B cell (primary cell): ENCODE data around the gene SEC14L1. TPM values are rescaled to one million over a fixed set of nuclear protein-coding genes. Genes with fewer than 3 reads are reported as not detected.
"Not testable (repeated sequence)": the region's sequence is repeated elsewhere in the genome, so short reads cannot be mapped to it uniquely, and the experiment has no call there.

ENCODE experiments used
- ATAC-seq: fragments of 200-7000 bp; cut with Tn5 transposase; one replicate; pipeline ENCODE4 v1.10.0; 2021; ENCODE audit warnings: low read depth, mild to moderate bottlenecking, moderate number of reproducible peaks, moderate library complexity
- CTCF ChIA-PET: fragments of 350-600 bp; sonication (Branson Sonifier 250); formaldehyde crosslinking; loops from one replicate; lab custom pipeline; 2021; ENCODE audit warnings: antibody characterized with exemption, inconsistent platforms; lab: Charles Lee
- POLR2A ChIA-PET: fragments of 350-600 bp; sonication (Branson Sonifier 250); formaldehyde crosslinking; loops from one replicate; lab custom pipeline; 2021; ENCODE audit warnings: antibody characterized with exemption; lab: Charles Lee
- DNase-seq: peaks from one replicate; pipeline ENCODE4 v3.0.0; 2013
- H2AFZ ChIP-seq: 2 replicates; pipeline ENCODE4 v1.6.1; 2012; ENCODE audit warnings: mild to moderate bottlenecking, low read depth, low read length; ENCODE audit not compliant: insufficient read depth, poor library complexity, severe bottlenecking
- H3K27ac ChIP-seq, 2 donors: 1 replicate in 1 of 2; 2 replicates in 1 of 2; pipeline ENCODE4 v1.5.1; 2012 to 2013; ENCODE audit warnings: low read length in 2 of 2, mild to moderate bottlenecking in 2 of 2, moderate library complexity in 1 of 2
- H3K27me3 ChIP-seq, 4 experiments: fragments of 200-600 bp in 1 of 4; sonication (generic) in 1 of 4; replicated peaks in 1 of 4; 1 replicate in 2 of 4; 2 replicates in 2 of 4; pipeline versions ENCODE4 v1.6.1 to v1.7.0; 2013 to 2016; ENCODE audit warnings: low read length in 3 of 4, mild to moderate bottlenecking in 2 of 4, mixed read lengths in 1 of 4, moderate library complexity in 1 of 4; ENCODE audit not compliant: insufficient read depth in 4 of 4, control insufficient read depth in 3 of 4; ENCODE audit errors: control extremely low read depth in 1 of 4
- H3K36me3 ChIP-seq, 2 experiments: replicated peaks in 1 of 2; 1 replicate in 1 of 2; 2 replicates in 1 of 2; pipeline versions ENCODE4 v1.6.1 to v1.7.1; 2013; ENCODE audit warnings: low read length in 1 of 2; ENCODE audit not compliant: insufficient read depth in 2 of 2, control insufficient read depth in 1 of 2; ENCODE audit errors: control extremely low read depth in 1 of 2, extremely low read depth in 1 of 2
- H3K4me1 ChIP-seq, 2 donors: fragments of 200-600 bp in 1 of 2; sonication (generic) in 1 of 2; 1 replicate in 1 of 2; 2 replicates in 1 of 2; pipeline versions ENCODE4 v1.5.1 to v1.6.1; 2013 to 2017; ENCODE audit warnings: low read length in 2 of 2; ENCODE audit not compliant: control insufficient read depth in 2 of 2, insufficient read depth in 2 of 2
- H3K4me2 ChIP-seq: replicated peaks from 2 replicates; pipeline ENCODE3; 2012; ENCODE audit warnings: mild to moderate bottlenecking, low read depth, low read length; ENCODE audit not compliant: poor library complexity, severe bottlenecking
- H3K4me3 ChIP-seq, 5 experiments: fragments of 200-600 bp in 1 of 5; sonication (generic) in 1 of 5; 1 replicate in 3 of 5; 2 replicates in 2 of 5; pipeline versions ENCODE4 v1.5.1 to v1.7.0; 2011 to 2016; ENCODE audit warnings: low read length in 4 of 5, mild to moderate bottlenecking in 4 of 5, low read depth in 2 of 5, control low read depth in 1 of 5, moderate library complexity in 1 of 5; ENCODE audit not compliant: insufficient read depth in 1 of 5; ENCODE audit errors: control extremely low read depth in 1 of 5, extremely low read depth in 1 of 5
- H3K79me2 ChIP-seq: fragments of 200-600 bp; sonication (generic); one replicate; pipeline ENCODE4 v1.6.0; 2016; ENCODE audit warnings: low read length; ENCODE audit not compliant: control insufficient read depth, insufficient read depth
- H3K9ac ChIP-seq: fragments of 200-600 bp; sonication (generic); 2 replicates; pipeline ENCODE4 v1.6.1; 2017; ENCODE audit warnings: mild to moderate bottlenecking, low read length, moderate library complexity
- H3K9me3 ChIP-seq, 3 donors: one replicate each; pipeline versions ENCODE4 v1.6.1 to v1.7.1; 2013; ENCODE audit warnings: low read length in 2 of 3; ENCODE audit not compliant: control insufficient read depth in 2 of 3, insufficient read depth in 1 of 3; ENCODE audit errors: control extremely low read depth in 1 of 3
- H4K20me1 ChIP-seq: 2 replicates; pipeline ENCODE4 v1.6.0; 2012; ENCODE audit warnings: mild to moderate bottlenecking, low read length; ENCODE audit not compliant: insufficient read depth, control insufficient read depth, poor library complexity, severe bottlenecking
- H3K27ac Mint-ChIP-seq: one replicate; pipeline ENCODE4 v1.8.0; 2021; ENCODE audit warnings: mixed read lengths
- H3K27me3 Mint-ChIP-seq: one replicate; pipeline ENCODE4 v1.8.0; 2021; ENCODE audit warnings: mixed read lengths
- H3K4me1 Mint-ChIP-seq: one replicate; pipeline ENCODE4 v1.8.0; 2021; ENCODE audit warnings: mixed read lengths
- H3K4me3 Mint-ChIP-seq: one replicate; pipeline ENCODE4 v1.8.0; 2021; ENCODE audit warnings: mixed read lengths
- H3K9me3 Mint-ChIP-seq: one replicate; pipeline ENCODE4 v1.8.0; 2022; ENCODE audit warnings: mixed read lengths; ENCODE audit not compliant: insufficient read depth
- CTCF ChIP-seq: fragments of 200-600 bp; IDR thresholded peaks from one replicate; pipeline ENCODE4 v1.8.0; 2022; ENCODE audit warnings: antibody characterized with exemption, mild to moderate bottlenecking
- EZH2 ChIP-seq: IDR thresholded peaks from 2 replicates; pipeline ENCODE4 v1.6.1; 2012; ENCODE audit warnings: borderline replicate concordance, low read depth, mild to moderate bottlenecking, moderate library complexity, low read length; ENCODE audit not compliant: insufficient read depth, poor library complexity, severe bottlenecking
- WGBS: methylation state at CpG from one replicate; pipeline ENCODE4 v1.1.5; 2013; ENCODE audit warnings: missing lambda C conversion rate; ENCODE audit not compliant: insufficient coverage; 5-methylcytosine and 5-hydroxymethylcytosine counted together
- intact Hi-C: fragments of 100-400 bp; cut with micrococcal nuclease; formaldehyde crosslinking; loops from one replicate; pipeline ENCODE4 v1.10.0; 2022
- polyA plus RNA-seq: library from polyadenylated mRNA; depleted of rRNA; stranded (reverse); fragments of >200 nt; gene quantifications from 2 replicates; pipeline ENCODE4 v1.2.3, GENCODE V29; 2012
- total RNA-seq, 2 donors: library from RNA; stranded (reverse); fragments of 120-200 nt in 1 of 2; gene quantifications; 1 replicate in 1 of 2; 2 replicates in 1 of 2; pipeline versions ENCODE4 v1.2.3 to v1.2.4, GENCODE V29; 2013 to 2022

The SEC14L1 gene
- total and polyA plus RNA-seq, 2 donors (not counting 1 experiment from before 2014, with no cell fraction given) = 37.7 to 103 TPM

- Histone ChIP-seq H3K9ac (no peak overlapping the region), H3K9me3 (no peaks in the 10 kb centered on the region), H2AFZ (no peak overlapping the region), H3K4me2 (no peak overlapping the region), H3K27me3 (no peaks in the 10 kb centered on the region), H3K4me1 (peaks cover 6 to 18% of the 10 kb centered on the region in 2 donors), H3K4me3 (no peak overlapping the region), H3K79me2 (peaks cover 96% of the 10 kb centered on the region), H4K20me1 (peaks cover 79% of the 10 kb centered on the region), H3K27ac (no peak overlapping the region), H3K36me3 (peaks cover 4 to 55% of the 10 kb centered on the region in 2 experiments)
- TF ChIP-seq CTCF (no peak), EZH2 (no peak)
- CTCF ChIA-PET = interaction anchor here (0.8 to 1.4 kb wide), 2 partner anchors 15 to 63 kb away, joined by 4 to 5 read pairs; no protein-coding TSS in a partner anchor
- POLR2A ChIA-PET = no interaction called here
- WGBS = 100% methylated on average over 3 of the region's 7 CpGs
- H3K27me3 Mint-ChIP-seq = no peaks in the 10 kb centered on the region
- DNase-seq = no peak
- no peak overlapping the region for H3K27ac Mint-ChIP-seq
- peaks cover 46% of the 10 kb centered on the region for H3K4me1 Mint-ChIP-seq
- intact Hi-C loops = no loop called here
- ATAC-seq = no peak
- H3K4me3 Mint-ChIP-seq = no peak overlapping the region
- H3K9me3 Mint-ChIP-seq = no peaks in the 10 kb centered on the region
Observed at GRCh38 chr17:77151186-77151585, 10.4 kb downstream of the SEC14L1 start.

GRCh38 chr17:77152056-77152455, 11.3 kb downstream of the SEC14L1 start:
- POLR2A ChIA-PET = interaction anchor here (0.7 kb wide), 1 partner anchor 11 kb away, joined by 6 read pairs; the partner anchor contains the start of gene SEC14L1
- not testable (repeated sequence) for H3K27me3 ChIP-seq

More at GRCh38 chr17:77152056-77152455, 11.3 kb downstream of the SEC14L1 start:
- H3K27ac ChIP-seq, H3K4me3 Mint-ChIP-seq, H2AFZ ChIP-seq, H3K9me3 ChIP-seq, H3K27me3 Mint-ChIP-seq, H3K4me3 ChIP-seq, ATAC-seq, H3K4me1 ChIP-seq, H3K27ac Mint-ChIP-seq, H3K9me3 Mint-ChIP-seq, intact Hi-C loops, H3K4me2 ChIP-seq, H3K9ac ChIP-seq, DNase-seq: not testable (repeated sequence)
- H3K4me1 Mint-ChIP-seq = peaks cover 41% of the 10 kb centered on the region
- Histone ChIP-seq H4K20me1 (peaks cover 87% of the 10 kb centered on the region), H3K79me2 (peaks cover 97% of the 10 kb centered on the region), H3K36me3 (peaks cover 6 to 51% of the 10 kb centered on the region in 2 experiments)
- WGBS = 97% methylated on average over 4 of the region's 6 CpGs
- CTCF ChIA-PET = interaction anchor here (0.9 to 1.4 kb wide), 2 partner anchors 23 to 64 kb away, joined by 3 to 4 read pairs; no protein-coding TSS in a partner anchor
